GM19099 (cell line): ENCODE results near the gene CDK11B.
A peak's percentile ranks its signal among the peaks of the same experiment; 100 is the strongest.

Experiments used
- POLR2A ChIP-seq: IDR thresholded peaks from 3 replicates; pipeline ENCODE4 v1.6.1; 2011; ENCODE audit warnings: low read depth; ENCODE audit not compliant: insufficient read length; ENCODE audit errors: extremely low read depth

The CDK11B gene

GRCh38 chr1:1620433-1621139, 38.2 kb downstream of the CDK11B start:
- TF ChIP-seq POLR2A: no peak

DNA sequence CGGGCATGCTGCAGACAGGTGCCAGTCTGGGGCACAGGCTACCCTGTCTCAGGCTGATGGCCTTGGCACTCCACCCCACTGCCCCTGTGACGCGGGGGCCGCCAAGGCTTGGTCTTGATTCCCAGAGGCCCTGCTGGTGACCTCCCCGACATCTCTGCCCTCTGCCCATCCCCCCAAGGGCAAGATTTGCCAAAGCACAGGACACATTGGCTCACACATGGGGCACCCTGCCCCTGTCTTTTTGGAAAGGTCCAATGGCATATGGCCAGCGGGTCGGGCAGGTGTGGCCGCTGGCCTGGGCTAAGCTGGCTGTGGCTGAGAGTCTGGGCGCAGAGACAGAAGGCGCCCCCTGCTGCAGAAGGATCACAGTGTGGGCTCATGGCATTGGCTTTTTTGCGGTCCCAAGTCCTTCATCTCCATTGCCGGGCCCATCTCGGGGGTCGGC, 38.9 kb downstream of the CDK11B start:
- no peak for TF ChIP-seq POLR2A

DNA sequence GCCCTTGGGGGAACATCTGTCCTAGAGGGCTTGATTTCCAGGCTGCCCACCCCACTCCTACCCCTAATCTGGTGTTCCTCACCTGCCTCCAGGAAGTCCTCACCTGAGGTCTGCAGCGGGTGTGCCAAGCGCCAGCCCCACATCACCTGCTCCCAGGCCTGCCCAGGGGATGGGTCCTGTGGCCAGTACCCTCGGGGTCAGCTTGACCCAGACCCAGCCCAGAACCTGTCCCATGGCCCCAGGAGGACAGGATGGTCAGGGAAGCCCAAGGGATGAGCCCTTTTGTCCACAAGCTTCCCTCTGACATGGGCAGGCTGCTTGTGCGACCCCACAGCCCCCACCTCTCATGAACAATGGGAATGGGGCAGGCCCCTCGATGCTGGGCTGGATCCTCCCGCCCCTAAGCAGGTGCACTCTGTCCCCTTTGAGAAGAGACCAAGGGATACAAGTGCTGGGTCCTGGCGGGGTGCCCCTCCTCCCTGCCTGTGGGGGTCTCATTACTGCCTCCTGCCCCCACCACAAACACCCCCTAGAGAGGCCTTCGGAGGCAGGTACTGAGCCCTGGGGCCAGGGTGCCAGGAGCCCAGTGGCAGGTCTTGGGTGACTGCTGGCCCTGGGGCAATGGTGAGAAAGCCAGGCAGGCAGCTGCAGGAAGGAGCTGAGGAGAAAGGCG, 40.3 kb downstream of the CDK11B start:
- TF ChIP-seq POLR2A: no peak

GRCh38 chr1:1617925-1618324, 40.9 kb downstream of the CDK11B start:
- TF ChIP-seq POLR2A: no peak

- no peak for TF ChIP-seq POLR2A
Measured at GRCh38 chr1:1617516-1617915, 41.3 kb downstream of the CDK11B start.

- no peak for TF ChIP-seq POLR2A
Measured at GRCh38 chr1:1616838-1617237, 42.0 kb downstream of the CDK11B start.

DNA sequence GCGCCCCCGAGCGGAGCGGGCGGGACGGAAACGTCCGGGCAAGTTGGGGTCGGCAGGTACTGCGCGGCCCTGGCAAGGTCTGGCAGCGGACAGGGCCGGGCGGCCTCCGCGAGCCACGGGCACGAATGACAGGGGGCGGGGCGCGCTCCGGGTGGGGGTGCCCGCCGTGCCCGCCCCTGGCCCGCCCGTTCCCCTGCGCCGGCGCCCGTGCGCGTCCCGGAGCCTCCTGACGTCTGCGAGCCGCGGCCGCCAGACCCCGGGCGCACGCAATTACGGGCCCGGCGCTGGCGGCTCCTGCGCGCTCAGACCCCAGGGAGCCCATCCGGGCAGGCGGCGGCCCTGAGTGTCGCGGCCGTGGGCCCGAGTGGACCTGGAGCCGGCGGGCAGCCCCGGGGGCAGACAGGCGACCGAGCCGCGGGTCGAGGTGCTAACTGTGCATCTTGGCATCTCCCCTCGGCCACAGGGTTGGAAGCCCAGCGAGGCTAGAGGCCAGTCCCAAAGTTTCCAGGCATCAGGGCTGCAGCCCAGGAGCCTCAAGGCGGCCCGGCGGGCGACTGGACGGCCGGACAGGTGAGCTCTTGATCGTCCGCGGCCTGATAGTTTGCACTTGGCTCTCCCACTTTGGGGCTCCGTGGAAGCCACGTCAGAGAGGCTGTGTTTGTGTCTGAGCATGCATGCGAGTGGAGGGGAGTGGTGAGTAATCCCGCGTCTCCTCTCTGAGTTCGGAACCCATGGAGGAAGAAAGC, 42.6 kb downstream of the CDK11B start:
- TF ChIP-seq POLR2A: no peak

GRCh38 chr1:1615256-1616044, 43.4 kb downstream of the CDK11B start, which contains the start of gene MIB2:
Gene MIB2 (plus strand): TSS chr1:1615500. CDS start chr1:1623453, 7,953 bp downstream.
- peak; percentile 81 for TF ChIP-seq POLR2A

- no peak for TF ChIP-seq POLR2A
Measured at GRCh38 chr1:1614954-1615255, 43.9 kb downstream of the CDK11B start.

- no peak for TF ChIP-seq POLR2A
Measured at GRCh38 chr1:1614204-1614953, 44.4 kb downstream of the CDK11B start.

- no peak for TF ChIP-seq POLR2A
Measured at GRCh38 chr1:1613509-1614082, 45.2 kb downstream of the CDK11B start.

- TF ChIP-seq POLR2A: no peak
Measured at GRCh38 chr1:1612104-1612400, 46.8 kb downstream of the CDK11B start.

DNA sequence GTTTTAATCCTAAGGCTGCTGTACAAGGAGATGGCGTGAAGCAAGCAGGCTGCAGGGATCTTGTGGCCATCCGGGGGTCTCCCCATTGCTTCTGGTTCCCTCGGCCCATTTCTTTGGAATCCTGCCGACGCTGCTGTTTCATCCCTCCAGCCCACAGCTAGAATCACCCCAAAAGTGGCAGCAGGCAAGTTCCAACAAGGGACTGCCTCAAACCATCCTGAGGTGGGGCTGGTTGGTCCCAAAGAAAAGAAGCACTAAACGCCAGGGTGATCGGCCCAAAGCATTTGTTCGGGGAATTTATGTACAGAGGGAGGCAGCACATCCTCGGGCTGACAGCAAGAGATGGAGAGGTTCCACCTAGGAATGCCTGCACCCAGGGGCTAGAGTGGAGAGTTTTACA, 48.0 kb downstream of the CDK11B start:
- TF ChIP-seq POLR2A: no peak

- TF ChIP-seq POLR2A: no peak
Measured at GRCh38 chr1:1609822-1610485, 48.9 kb downstream of the CDK11B start.

GRCh38 chr1:1606232-1606631, 52.6 kb downstream of the CDK11B start:
- no peak for TF ChIP-seq POLR2A
